HPDE6-E6E7 (cell line): ENCODE data around the gene FGFR4.
A peak's percentile ranks its signal among the peaks of the same experiment; 100 is the strongest.

Experiments used
- DNase-seq: peaks from one replicate; pipeline ENCODE4 v3.0.0; 2011; ENCODE audit warnings: missing footprints; ENCODE audit errors: extremely low spot score

FGFR4 gene

GRCh38 chr5:177103523-177104253 lies 17.0 kb downstream of the FGFR4 start:
- DNase-seq: no peak

- no peak for DNase-seq
Measured at GRCh38 chr5:177105691-177106476, 19.2 kb downstream of the FGFR4 start.

- DNase-seq: no peak
Measured at GRCh38 chr5:177107159-177107558, 20.4 kb downstream of the FGFR4 start.

- no peak for DNase-seq
Measured at GRCh38 chr5:177109810-177110209, 23.1 kb downstream of the FGFR4 start.

GRCh38 chr5:177111720-177112394 lies 25.1 kb downstream of the FGFR4 start:
- DNase-seq: no peak

GRCh38 chr5:177112589-177113220 lies 26.0 kb downstream of the FGFR4 start:
- no peak for DNase-seq

GRCh38 chr5:177113566-177114424 lies 27.1 kb downstream of the FGFR4 start:
- peak; percentile 69 for DNase-seq

- peak; percentile 75 for DNase-seq
Measured at GRCh38 chr5:177116631-177117373, 30.1 kb downstream of the FGFR4 start.

- DNase-seq: no peak
Measured at GRCh38 chr5:177117441-177118045, 30.8 kb downstream of the FGFR4 start.

- DNase-seq: no peak
Measured at GRCh38 chr5:177122566-177122965, 35.9 kb downstream of the FGFR4 start.

GRCh38 chr5:177123789-177124485 lies 37.2 kb downstream of the FGFR4 start:
- DNase-seq: no peak

- DNase-seq: peak; percentile 41
Measured at GRCh38 chr5:177124486-177124991, 37.8 kb downstream of the FGFR4 start.

- DNase-seq: no peak
Measured at GRCh38 chr5:177126771-177127170, 40.1 kb downstream of the FGFR4 start.

GRCh38 chr5:177128551-177128981 lies 41.9 kb downstream of the FGFR4 start:
- no peak for DNase-seq

GRCh38 chr5:177130211-177131018 lies 43.7 kb downstream of the FGFR4 start:
- no peak for DNase-seq

GRCh38 chr5:177131019-177131320 lies 44.3 kb downstream of the FGFR4 start:
- DNase-seq: no peak

GRCh38 chr5:177131352-177132135 lies 44.8 kb downstream of the FGFR4 start:
- DNase-seq: no peak
